GM12874 (cell line): ENCODE results near the gene WFIKKN2.

Experiments used
- CTCF ChIP-seq: IDR thresholded peaks from 2 replicates; pipeline ENCODE4 v1.5.1; 2011; ENCODE audit warnings: low read depth, mild to moderate bottlenecking, control low read depth, low read length, moderate library complexity; ENCODE audit not compliant: insufficient read depth

Gene WFIKKN2

GRCh38 chr17:50843150-50843905, 7.9 kb downstream of the WFIKKN2 start:
- no peak for TF ChIP-seq CTCF

- no peak for TF ChIP-seq CTCF
These were observed 8.8 kb downstream of the WFIKKN2 start for GRCh38 chr17:50844117-50844700.

- TF ChIP-seq CTCF: no peak
These were observed 10.1 kb downstream of the WFIKKN2 start for GRCh38 chr17:50845240-50846147.

- TF ChIP-seq CTCF: no peak
These were observed 12.2 kb downstream of the WFIKKN2 start for GRCh38 chr17:50847566-50847965.

GRCh38 chr17:50848039-50848438, 12.7 kb downstream of the WFIKKN2 start:
- no peak for TF ChIP-seq CTCF

GRCh38 chr17:50848711-50849110, 13.3 kb downstream of the WFIKKN2 start:
- TF ChIP-seq CTCF: no peak

- TF ChIP-seq CTCF: no peak
These were observed 15.3 kb downstream of the WFIKKN2 start for GRCh38 chr17:50850640-50851039.
